Endodermal cell (in vitro differentiated cells): ENCODE results near the gene UCHL3. TPM values are rescaled to one million over a fixed set of nuclear protein-coding genes. Genes with fewer than 3 reads are reported as not detected.

ENCODE experiments used
- DNase-seq: peaks from one replicate; pipeline ENCODE4 v3.0.0-alpha.2; 2017
- H3K27ac ChIP-seq: 2 replicates; pipeline ENCODE4 v1.5.1; 2013; ENCODE audit warnings: mild to moderate bottlenecking, low read depth, low read length, moderate library complexity
- H3K27me3 ChIP-seq: 2 replicates; pipeline ENCODE4 v1.6.1; 2013; ENCODE audit warnings: mild to moderate bottlenecking, low read length, moderate library complexity; ENCODE audit not compliant: insufficient read depth, control insufficient read depth, poor library complexity, severe bottlenecking
- H3K36me3 ChIP-seq: 2 replicates; pipeline ENCODE4 v1.7.0; 2013; ENCODE audit warnings: mild to moderate bottlenecking, low read length, moderate library complexity; ENCODE audit not compliant: control insufficient read depth, insufficient read depth
- H3K4me1 ChIP-seq: one replicate; pipeline ENCODE4 v1.7.0; 2013; ENCODE audit warnings: low read length; ENCODE audit not compliant: control insufficient read depth, insufficient read depth
- H3K4me3 ChIP-seq: 2 replicates; pipeline ENCODE4 v1.5.1; 2013; ENCODE audit warnings: mild to moderate bottlenecking, low read length, moderate library complexity
- H3K9ac ChIP-seq: 2 replicates; pipeline ENCODE4 v1.6.1; 2013; ENCODE audit warnings: mild to moderate bottlenecking, low read length, moderate library complexity; ENCODE audit not compliant: poor library complexity, severe bottlenecking; ENCODE audit errors: extremely low read depth
- H3K9me3 ChIP-seq: 2 replicates; pipeline ENCODE4 v1.6.1; 2013; ENCODE audit warnings: mild to moderate bottlenecking, low read length, moderate library complexity; ENCODE audit not compliant: control insufficient read depth
- H3K27ac Mint-ChIP-seq: 2 replicates; pipeline ENCODE4 v1.8.0; 2020; ENCODE audit warnings: mixed read lengths
- H3K27me3 Mint-ChIP-seq: 2 replicates; pipeline ENCODE4 v1.8.0; 2021; ENCODE audit warnings: mild to moderate bottlenecking, mixed read lengths; ENCODE audit not compliant: insufficient read depth
- H3K36me3 Mint-ChIP-seq: 2 replicates; pipeline ENCODE4 v1.8.0; 2020; ENCODE audit warnings: low read depth, mixed read lengths
- H3K4me1 Mint-ChIP-seq: 2 replicates; pipeline ENCODE4 v1.8.0; 2020; ENCODE audit warnings: mixed read lengths
- H3K4me3 Mint-ChIP-seq: 2 replicates; pipeline ENCODE4 v1.8.0; 2020; ENCODE audit warnings: mild to moderate bottlenecking, moderate library complexity, mixed read lengths
- H3K9me3 Mint-ChIP-seq: 2 replicates; pipeline ENCODE4 v1.8.0; 2020; ENCODE audit warnings: mild to moderate bottlenecking, mixed read lengths
- WGBS, 2 experiments: methylation state at CpG; one replicate each; pipeline versions ENCODE4 v1.1.5 to v1.1.7; 2013; ENCODE audit warnings: missing lambda C conversion rate in 2 of 2, mixed read lengths in 1 of 2; ENCODE audit not compliant: insufficient coverage in 1 of 2, insufficient read length in 1 of 2; 5-methylcytosine and 5-hydroxymethylcytosine counted together
- total RNA-seq, 2 donors: library from RNA; stranded (reverse); fragmentation: NEBNext Ultra II Directional in 1 of 2; extraction: Animal tissue kit (Norgen Biotek cat#: 25700) in 1 of 2; gene quantifications; 2 replicates in 1 of 2; 3 replicates in 1 of 2; pipeline ENCODE4 v1.2.1, GENCODE V29; 2021
- TF ChIP-seq, protein P1 (sequence below): fragments of 200-600 bp; sonication (generic); conservative IDR thresholded peaks from 2 replicates; pipeline ENCODE4 v1.5.0; 2021; ENCODE audit warnings: antibody characterized with exemption, mild to moderate bottlenecking

UCHL3 gene
- total RNA-seq, 2 donors from 2014 or later, result 27.6 to 30.6 TPM

- WGBS, 2 experiments, result 95 to 98% methylated on average over 11 to 30 of the region's 30 CpGs
- no peaks in the 10 kb centered on the region for H3K36me3 ChIP-seq
- H3K36me3 Mint-ChIP-seq, result no peaks in the 10 kb centered on the region
- peaks cover 36% of the 10 kb centered on the region for H3K9me3 Mint-ChIP-seq
- H3K27me3 ChIP-seq, result no peaks in the 10 kb centered on the region
- no peak overlapping the region for H3K4me3 ChIP-seq
- no peak overlapping the region for H3K27ac ChIP-seq
- no peak overlapping the region for H3K4me3 Mint-ChIP-seq
- H3K4me1 ChIP-seq, result no peaks in the 10 kb centered on the region
- H3K4me1 Mint-ChIP-seq, result no peaks in the 10 kb centered on the region
- DNase-seq, result no peak
- TF ChIP-seq, protein P1, sequence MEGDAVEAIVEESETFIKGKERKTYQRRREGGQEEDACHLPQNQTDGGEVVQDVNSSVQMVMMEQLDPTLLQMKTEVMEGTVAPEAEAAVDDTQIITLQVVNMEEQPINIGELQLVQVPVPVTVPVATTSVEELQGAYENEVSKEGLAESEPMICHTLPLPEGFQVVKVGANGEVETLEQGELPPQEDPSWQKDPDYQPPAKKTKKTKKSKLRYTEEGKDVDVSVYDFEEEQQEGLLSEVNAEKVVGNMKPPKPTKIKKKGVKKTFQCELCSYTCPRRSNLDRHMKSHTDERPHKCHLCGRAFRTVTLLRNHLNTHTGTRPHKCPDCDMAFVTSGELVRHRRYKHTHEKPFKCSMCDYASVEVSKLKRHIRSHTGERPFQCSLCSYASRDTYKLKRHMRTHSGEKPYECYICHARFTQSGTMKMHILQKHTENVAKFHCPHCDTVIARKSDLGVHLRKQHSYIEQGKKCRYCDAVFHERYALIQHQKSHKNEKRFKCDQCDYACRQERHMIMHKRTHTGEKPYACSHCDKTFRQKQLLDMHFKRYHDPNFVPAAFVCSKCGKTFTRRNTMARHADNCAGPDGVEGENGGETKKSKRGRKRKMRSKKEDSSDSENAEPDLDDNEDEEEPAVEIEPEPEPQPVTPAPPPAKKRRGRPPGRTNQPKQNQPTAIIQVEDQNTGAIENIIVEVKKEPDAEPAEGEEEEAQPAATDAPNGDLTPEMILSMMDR, result no peak
- peaks cover under 1% of the 10 kb centered on the region for H3K27me3 Mint-ChIP-seq
- H3K9ac ChIP-seq, result no peak overlapping the region
- no peak overlapping the region for H3K27ac Mint-ChIP-seq
- no peaks in the 10 kb centered on the region for H3K9me3 ChIP-seq
Measured at GRCh38 chr13:75518439-75519088, 31.0 kb upstream of the UCHL3 start.

DNA sequence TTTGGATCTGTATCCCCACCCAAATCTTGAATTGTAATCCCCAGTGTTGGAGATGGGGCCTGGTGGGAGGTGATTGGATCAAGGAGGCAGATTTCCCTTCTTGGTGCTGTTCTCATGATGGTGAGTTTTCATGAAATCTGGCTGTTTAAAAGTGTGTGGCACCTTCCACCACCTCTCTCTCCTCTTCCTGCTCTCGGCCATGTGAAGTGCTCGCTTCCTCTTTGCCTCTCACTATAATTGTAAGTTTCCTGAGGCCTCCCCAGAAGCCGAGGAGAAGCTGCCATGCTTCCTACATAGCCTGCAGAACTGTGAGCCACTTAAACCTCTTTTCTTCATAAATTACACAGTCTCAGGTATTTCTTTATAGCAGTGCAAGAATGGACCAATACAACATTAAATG, 27.6 kb upstream of the UCHL3 start:
- no peaks in the 10 kb centered on the region for H3K9me3 ChIP-seq
- Mint-ChIP-seq H3K9me3 (peaks cover 36% of the 10 kb centered on the region), H3K4me1 (no peaks in the 10 kb centered on the region), H3K4me3 (no peak overlapping the region), H3K27me3 (no peaks in the 10 kb centered on the region), H3K27ac (no peak overlapping the region), H3K36me3 (peaks cover 9% of the 10 kb centered on the region)
- H3K4me1 ChIP-seq, result no peaks in the 10 kb centered on the region
- WGBS, 2 experiments, result 92 to 100% methylated on average over 2 of the region's 3 CpGs
- no peak overlapping the region for H3K4me3 ChIP-seq
- H3K27me3 ChIP-seq, result no peaks in the 10 kb centered on the region
- H3K27ac ChIP-seq, result no peak overlapping the region
- H3K9ac ChIP-seq, result no peak overlapping the region
- DNase-seq, result no peak
- peaks cover 18% of the 10 kb centered on the region for H3K36me3 ChIP-seq
- TF ChIP-seq, protein P1, result no peak

- Mint-ChIP-seq H3K4me3 (no peak overlapping the region), H3K36me3 (peaks cover 63% of the 10 kb centered on the region), H3K27ac (no peak overlapping the region), H3K27me3 (no peaks in the 10 kb centered on the region), H3K9me3 (no peaks in the 10 kb centered on the region), H3K4me1 (peaks cover 7% of the 10 kb centered on the region)
- no peak for DNase-seq
- H3K27me3 ChIP-seq, result no peaks in the 10 kb centered on the region
- TF ChIP-seq, protein P1, result no peak
- peaks cover 59% of the 10 kb centered on the region for H3K36me3 ChIP-seq
- no peak overlapping the region for H3K4me3 ChIP-seq
- no peak overlapping the region for H3K27ac ChIP-seq
- no peak overlapping the region for H3K9ac ChIP-seq
- no peaks in the 10 kb centered on the region for H3K4me1 ChIP-seq
- H3K9me3 ChIP-seq, result no peaks in the 10 kb centered on the region
Measured at GRCh38 chr13:75530549-75530961, 19.0 kb upstream of the UCHL3 start.
